Left ventricle myocardium inferior (tissue), 1 donor: ENCODE data around the gene ST3GAL2. TPM values are rescaled to one million over a fixed set of nuclear protein-coding genes. Genes with fewer than 3 reads are reported as not detected.
"Not testable (repeated sequence)": the region's sequence is repeated elsewhere in the genome, so short reads cannot be mapped to it uniquely, and the experiment has no call there.

Source experiments
- DNase-seq: peaks from one replicate; pipeline ENCODE4 v3.0.0-alpha.2; 2020
- H3K27ac ChIP-seq: fragments of 200-600 bp; replicated peaks from 2 replicates; pipeline ENCODE4 v1.8.0; 2021
- H3K27me3 ChIP-seq: fragments of 200-600 bp; 2 replicates; pipeline ENCODE4 v1.8.0; 2021; ENCODE audit warnings: low read depth
- H3K36me3 ChIP-seq: fragments of 200-600 bp; 2 replicates; pipeline ENCODE4 v1.8.0; 2021
- H3K4me1 ChIP-seq: fragments of 200-600 bp; 2 replicates; pipeline ENCODE4 v1.8.0; 2021
- H3K4me3 ChIP-seq: fragments of 200-600 bp; 2 replicates; pipeline ENCODE4 v1.8.0; 2021; ENCODE audit warnings: mild to moderate bottlenecking, moderate library complexity
- H3K9me3 ChIP-seq: fragments of 200-600 bp; replicated peaks from 2 replicates; pipeline ENCODE4 v1.8.0; 2021
- CTCF ChIP-seq: fragments of 200-600 bp; IDR thresholded peaks from 2 replicates; pipeline ENCODE4 v1.8.0; 2021; ENCODE audit warnings: antibody characterized with exemption, mild to moderate bottlenecking, borderline replicate concordance
- intact Hi-C: fragments of 100-400 bp; cut with micrococcal nuclease; formaldehyde crosslinking; loops from one replicate; pipeline ENCODE4 v1.11.0; 2022
- total RNA-seq: library from RNA; stranded (reverse); fragmentation: NEBNext Ultra II Directional; extraction: Animal tissue kit (Norgen Biotek cat#: 25700); gene quantifications from one replicate; pipeline ENCODE4 v1.2.1, GENCODE V29; 2021
- donor health status: DM: no; HTN: yes; CAD: no; lungs with severe emphysema.

The ST3GAL2 gene
- total RNA-seq, 1 donor from 2014 or later = 22.3 TPM

DNA sequence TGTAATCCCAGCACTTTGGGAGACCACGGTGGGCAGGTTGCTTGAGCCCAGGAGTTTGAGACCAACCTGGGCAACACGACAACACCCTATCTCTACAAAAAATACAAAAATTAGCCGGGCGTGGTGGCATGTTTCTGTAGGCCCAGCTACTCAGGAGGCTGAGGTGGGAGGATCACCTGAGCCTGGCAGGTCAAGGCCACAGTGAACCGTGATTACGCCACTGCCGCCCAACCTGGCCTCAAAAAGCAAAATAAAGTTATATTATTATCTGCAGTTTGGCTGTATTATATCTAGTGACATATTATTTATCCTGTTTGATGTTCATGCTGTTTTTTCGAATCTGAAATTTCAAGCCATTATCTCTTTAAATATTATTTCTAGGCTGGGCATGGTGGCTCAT lies 26.5 kb downstream of the ST3GAL2 start:
- Histone ChIP-seq H3K9me3 (no peaks in the 10 kb centered on the region), H3K36me3 (peaks cover 14% of the 10 kb centered on the region), H3K4me1 (peaks cover 38% of the 10 kb centered on the region), H3K27me3 (no peaks in the 10 kb centered on the region), H3K4me3 (no peak overlapping the region), H3K27ac (no peak overlapping the region)
- DNase-seq = no peak
- TF ChIP-seq CTCF = no peak
- intact Hi-C loops = no loop called here

- no peaks in the 10 kb centered on the region for H3K9me3 ChIP-seq
- no peak overlapping the region for H3K27ac ChIP-seq
- intact Hi-C loops = no loop called here
- peaks cover 32% of the 10 kb centered on the region for H3K4me1 ChIP-seq
- H3K36me3 ChIP-seq = peaks cover 14% of the 10 kb centered on the region
- DNase-seq = no peak
- no peaks in the 10 kb centered on the region for H3K27me3 ChIP-seq
- TF ChIP-seq CTCF = no peak
- H3K4me3 ChIP-seq = no peak overlapping the region
Observed at GRCh38 chr16:70410734-70411133, 28.2 kb downstream of the ST3GAL2 start.

DNA sequence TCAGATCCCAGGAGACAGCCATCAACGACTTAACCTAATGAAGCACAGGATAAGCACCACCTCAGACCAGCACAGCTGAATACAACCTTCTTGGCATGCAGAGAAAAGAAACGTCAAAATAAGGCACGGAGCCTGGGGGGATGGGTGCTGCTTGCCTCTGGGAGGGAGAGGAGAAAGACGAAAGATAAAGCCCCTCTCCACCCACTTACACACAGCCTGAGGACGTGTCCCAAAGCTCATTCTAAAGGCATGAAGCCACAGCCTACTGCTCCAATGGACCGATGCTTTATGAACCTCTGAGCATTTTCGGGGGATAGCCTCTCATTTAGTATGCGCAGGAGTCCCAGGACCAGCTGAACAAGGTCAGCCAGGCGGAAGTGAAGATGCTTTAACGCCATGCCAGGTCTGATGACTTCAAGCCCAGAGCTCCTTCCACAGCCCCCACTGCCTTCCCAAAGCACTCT lies 31.1 kb downstream of the ST3GAL2 start:
- no peak for TF ChIP-seq CTCF
- peaks cover 30% of the 10 kb centered on the region for H3K4me1 ChIP-seq
- H3K36me3 ChIP-seq = peaks cover 14% of the 10 kb centered on the region
- H3K4me3 ChIP-seq = no peak overlapping the region
- intact Hi-C loops = no loop called here
- no peaks in the 10 kb centered on the region for H3K27me3 ChIP-seq
- H3K27ac ChIP-seq = no peak overlapping the region
- H3K9me3 ChIP-seq = no peaks in the 10 kb centered on the region
- DNase-seq = no peak

GRCh38 chr16:70406104-70406503 lies 32.8 kb downstream of the ST3GAL2 start:
- H3K36me3 ChIP-seq, intact Hi-C loops, H3K27ac ChIP-seq, DNase-seq, H3K27me3 ChIP-seq, H3K4me3 ChIP-seq, H3K9me3 ChIP-seq: not testable (repeated sequence)
- H3K4me1 ChIP-seq = peaks cover 30% of the 10 kb centered on the region

- intact Hi-C loops = no loop called here
- no peak for TF ChIP-seq CTCF
- Histone ChIP-seq H3K4me1 (peaks cover 18% of the 10 kb centered on the region), H3K9me3 (no peaks in the 10 kb centered on the region), H3K27me3 (no peaks in the 10 kb centered on the region), H3K4me3 (no peak overlapping the region), H3K27ac (no peak overlapping the region), H3K36me3 (peaks cover 16% of the 10 kb centered on the region)
- no peak for DNase-seq
Observed at GRCh38 chr16:70402916-70403659, 35.8 kb downstream of the ST3GAL2 start.

- no peaks in the 10 kb centered on the region for H3K27me3 ChIP-seq
- no peak for TF ChIP-seq CTCF
- no peak for DNase-seq
- peaks cover 22% of the 10 kb centered on the region for H3K4me1 ChIP-seq
- no peak overlapping the region for H3K4me3 ChIP-seq
- H3K9me3 ChIP-seq = no peaks in the 10 kb centered on the region
- intact Hi-C loops = no loop called here
- H3K27ac ChIP-seq = no peak overlapping the region
- H3K36me3 ChIP-seq = peaks cover 22% of the 10 kb centered on the region
Observed at GRCh38 chr16:70399951-70400350, 38.9 kb downstream of the ST3GAL2 start.
